D721Med (cell line): ENCODE results near the gene SLC10A3.

ENCODE experiments used
- DNase-seq: peaks from one replicate; pipeline ENCODE4 v3.0.0; 2011; ENCODE audit warnings: low spot score; ENCODE audit not compliant: insufficient read length
- FAIRE-seq: peaks from 2 replicates; lab custom pipeline; 2011; peaks lifted over from hg19 to GRCh38; lab: Jason Lieb, UNC
- CTCF ChIP-seq: IDR thresholded peaks from 2 replicates; pipeline ENCODE4 v1.5.1; 2012; ENCODE audit warnings: mild to moderate bottlenecking, control low read depth; ENCODE audit not compliant: insufficient read depth; ENCODE audit errors: missing control alignments

Gene SLC10A3

GRCh38 chrX:154462396-154462795 is 28.0 kb downstream of the SLC10A3 start:
- no peak for FAIRE-seq
- no peak for DNase-seq
- TF ChIP-seq CTCF: no peak

- TF ChIP-seq CTCF: no peak
- FAIRE-seq: no peak
Observed at GRCh38 chrX:154460326-154460725, 30.1 kb downstream of the SLC10A3 start.

GRCh38 chrX:154459832-154460231 is 30.6 kb downstream of the SLC10A3 start:
- DNase-seq (no peak), FAIRE-seq (no peak)
- no peak for TF ChIP-seq CTCF

More at GRCh38 chrX:154460326-154460725, 30.1 kb downstream of the SLC10A3 start:
- no peak for DNase-seq

GRCh38 chrX:154458954-154459778 is 31.3 kb downstream of the SLC10A3 start:
- FAIRE-seq (no peak), DNase-seq (peak; percentile 32)
- TF ChIP-seq CTCF: no peak

- no peak for FAIRE-seq
- no peak for DNase-seq
- TF ChIP-seq CTCF: no peak
Observed at GRCh38 chrX:154458116-154458953, 32.1 kb downstream of the SLC10A3 start, which contains the start of gene PLXNA3. Gene PLXNA3 (plus strand): TSS chrX:154458281. CDS start chrX:154460184, 1,903 bp downstream.

GRCh38 chrX:154457491-154458115 is 32.8 kb downstream of the SLC10A3 start:
- FAIRE-seq (no peak), DNase-seq (peak; percentile 58)
- no peak for TF ChIP-seq CTCF
